Smooth muscle cell (in vitro differentiated cells): ENCODE data around the gene GLG1. TPM values are rescaled to one million over a fixed set of nuclear protein-coding genes. Genes with fewer than 3 reads are reported as not detected.

ENCODE experiments used
- DNase-seq: peaks from one replicate; lab custom pipeline; 2025; ENCODE audit not compliant: unreplicated experiment; lab: John Stamatoyannopoulos, UW
- H2AFZ ChIP-seq: fragments of 200-600 bp; sonication (generic); 2 replicates; pipeline ENCODE4 v1.6.0; 2016; ENCODE audit warnings: antibody characterized with exemption, low read depth, mild to moderate bottlenecking
- H3F3A ChIP-seq: fragments of 200-600 bp; sonication (generic); 2 replicates; pipeline ENCODE4 v1.6.0; 2017; ENCODE audit warnings: antibody characterized with exemption, low read depth
- H3K27ac ChIP-seq: fragments of 200-600 bp; sonication (generic); 2 replicates; pipeline ENCODE4 v1.5.1; 2016; ENCODE audit warnings: low read depth, mild to moderate bottlenecking
- H3K27me3 ChIP-seq: fragments of 200-600 bp; sonication (generic); 2 replicates; pipeline ENCODE4 v1.6.1; 2016; ENCODE audit warnings: low read depth, mild to moderate bottlenecking
- H3K36me3 ChIP-seq: fragments of 200-600 bp; sonication (generic); 2 replicates; pipeline ENCODE4 v1.5.1; 2016; ENCODE audit warnings: low read depth
- H3K4me1 ChIP-seq: fragments of 200-600 bp; sonication (generic); 2 replicates; pipeline ENCODE4 v1.5.1; 2016; ENCODE audit warnings: low read depth
- H3K4me2 ChIP-seq: fragments of 200-600 bp; sonication (generic); 2 replicates; pipeline ENCODE4 v1.6.0; 2016; ENCODE audit warnings: mild to moderate bottlenecking
- H3K4me3 ChIP-seq: fragments of 200-600 bp; sonication (generic); 2 replicates; pipeline ENCODE4 v1.5.1; 2016; ENCODE audit warnings: mild to moderate bottlenecking
- H3K79me2 ChIP-seq: fragments of 200-600 bp; sonication (generic); 2 replicates; pipeline ENCODE4 v1.6.0; 2016; ENCODE audit warnings: low read depth, mild to moderate bottlenecking
- H3K9ac ChIP-seq: fragments of 200-600 bp; sonication (generic); 2 replicates; pipeline ENCODE4 v1.6.0; 2016; ENCODE audit warnings: low read depth
- H3K9me3 ChIP-seq: fragments of 200-600 bp; sonication (generic); replicated peaks from 2 replicates; pipeline ENCODE4 v1.5.1; 2016; ENCODE audit warnings: low read depth
- H4K20me1 ChIP-seq: fragments of 200-600 bp; sonication (generic); 2 replicates; pipeline ENCODE4 v1.6.0; 2016; ENCODE audit warnings: low read depth
- CTCF ChIP-seq: fragments of 200-600 bp; sonication (generic); IDR thresholded peaks from 2 replicates; pipeline ENCODE4 v1.5.1; 2017; ENCODE audit warnings: borderline replicate concordance, mild to moderate bottlenecking, antibody characterized with exemption; ENCODE audit not compliant: insufficient read depth, poor library complexity, severe bottlenecking
- WGBS: methylation state at CpG from one replicate; pipeline ENCODE4 v1.1.7; 2016; ENCODE audit warnings: low lambda C conversion rate; 5-methylcytosine and 5-hydroxymethylcytosine counted together
- polyA plus RNA-seq: library from polyadenylated mRNA; unstranded; fragments of >200 nt; fragmentation: Nextera tagmentation; extraction: Ambion mirVana; gene quantifications from 2 replicates; pipeline ENCODE4 v1.2.1, GENCODE V29; 2016
- total RNA-seq: library from RNA; depleted of rRNA; stranded (reverse); fragments of >200 nt; gene quantifications from 2 replicates; pipeline ENCODE4 v1.2.3, GENCODE V29; 2014

The GLG1 gene
- total and polyA plus RNA-seq, 2 experiments from 2014 or later = 131 to 140 TPM

GRCh38 chr16:74505011-74505410 is 101.9 kb downstream of the GLG1 start:
- no peaks in the 10 kb centered on the region for H3K9me3 ChIP-seq
- peaks cover 7% of the 10 kb centered on the region for H3K4me1 ChIP-seq
- no peaks in the 10 kb centered on the region for H3K27me3 ChIP-seq
- TF ChIP-seq CTCF = no peak
- DNase-seq = no peak
- H3K4me2 ChIP-seq = no peak overlapping the region
- peaks cover 3% of the 10 kb centered on the region for H3K36me3 ChIP-seq
- 79% methylated on average over 2 of the region's 2 CpGs for WGBS
- H2AFZ ChIP-seq = no peak overlapping the region
- peaks cover 14% of the 10 kb centered on the region for H3K79me2 ChIP-seq
- H3F3A ChIP-seq = peaks cover 12% of the 10 kb centered on the region
- H3K27ac ChIP-seq = no peak overlapping the region
- peaks cover 85% of the 10 kb centered on the region for H4K20me1 ChIP-seq
- H3K4me3 ChIP-seq = no peak overlapping the region
- no peak overlapping the region for H3K9ac ChIP-seq

- Histone ChIP-seq H3F3A (peaks cover 9% of the 10 kb centered on the region), H3K9me3 (no peaks in the 10 kb centered on the region), H3K4me1 (peaks cover 2% of the 10 kb centered on the region), H4K20me1 (peaks cover 83% of the 10 kb centered on the region), H3K4me2 (no peak overlapping the region), H3K27me3 (no peaks in the 10 kb centered on the region), H2AFZ (no peak overlapping the region), H3K79me2 (peaks cover 14% of the 10 kb centered on the region), H3K27ac (no peak overlapping the region), H3K36me3 (peaks cover 3% of the 10 kb centered on the region), H3K4me3 (no peak overlapping the region), H3K9ac (no peak overlapping the region)
- no peak for TF ChIP-seq CTCF
- 95% methylated on average over 7 of the region's 7 CpGs for WGBS
- DNase-seq = no peak
Observed at GRCh38 chr16:74503412-74503811, 103.5 kb downstream of the GLG1 start.

- WGBS = 81% methylated on average over 7 of the region's 7 CpGs
- H3K9ac ChIP-seq = no peak overlapping the region
- peaks cover 14% of the 10 kb centered on the region for H3K79me2 ChIP-seq
- H3F3A ChIP-seq = peaks cover 3% of the 10 kb centered on the region
- no peak overlapping the region for H3K4me2 ChIP-seq
- H3K4me3 ChIP-seq = no peak overlapping the region
- H3K27ac ChIP-seq = no peak overlapping the region
- H4K20me1 ChIP-seq = peaks cover 75% of the 10 kb centered on the region
- no peak overlapping the region for H2AFZ ChIP-seq
- H3K9me3 ChIP-seq = no peaks in the 10 kb centered on the region
- H3K36me3 ChIP-seq = peaks cover 3% of the 10 kb centered on the region
- no peak for TF ChIP-seq CTCF
- no peak for DNase-seq
- H3K4me1 ChIP-seq = no peaks in the 10 kb centered on the region
- H3K27me3 ChIP-seq = no peaks in the 10 kb centered on the region
Observed at GRCh38 chr16:74501484-74502478, 105.1 kb downstream of the GLG1 start.
